Colonic mucosa (tissue), 4 donors: ENCODE results near the gene AUTS2. TPM values are rescaled to one million over a fixed set of nuclear protein-coding genes. Genes with fewer than 3 reads are reported as not detected.

Experiments
- DNase-seq: peaks from one replicate; pipeline ENCODE4 v3.0.0-alpha.2; 2020
- H3K27ac ChIP-seq: fragments of 200-600 bp; one replicate; pipeline ENCODE4 v1.8.0; 2021
- H3K27me3 ChIP-seq: fragments of 200-600 bp; one replicate; pipeline ENCODE4 v1.8.0; 2021
- H3K36me3 ChIP-seq: fragments of 200-600 bp; one replicate; pipeline ENCODE4 v1.8.0; 2021
- H3K4me1 ChIP-seq: fragments of 200-600 bp; one replicate; pipeline ENCODE4 v1.8.0; 2021; ENCODE audit warnings: mild to moderate bottlenecking
- H3K4me3 ChIP-seq: fragments of 200-600 bp; one replicate; pipeline ENCODE4 v1.8.0; 2021
- H3K9ac ChIP-seq, 2 donors: one replicate each; pipeline ENCODE4 v1.7.0; 2013; ENCODE audit warnings: control low read depth in 2 of 2, low read depth in 2 of 2, low read length in 2 of 2
- H3K9me3 ChIP-seq: fragments of 200-600 bp; one replicate; pipeline ENCODE4 v1.8.0; 2021
- intact Hi-C: fragments of 100-400 bp; cut with DNase I; formaldehyde crosslinking; loops from one replicate; pipeline ENCODE4 v1.14.1; 2022
- total RNA-seq, 2 donors: library from RNA; stranded (reverse); fragmentation: NEBNext Ultra II Directional in 1 of 2; extraction: Animal tissue kit (Norgen Biotek cat#: 25700) in 1 of 2; gene quantifications; one replicate each; pipeline ENCODE4 v1.2.1, GENCODE V29; 2021
- TF ChIP-seq, protein P1 (sequence below): fragments of 200-600 bp; IDR thresholded peaks from one replicate; pipeline ENCODE4 v1.8.0; 2022; ENCODE audit warnings: antibody characterized with exemption, mild to moderate bottlenecking
- donor health status: healthy.
- donor health status: DM: no; HTN: no; CAD: no.
- donor health status: DM: no; HTN: no; CAD: no.

The AUTS2 gene
- total RNA-seq, 2 donors from 2014 or later = 39.8 to 42.3 TPM

DNA sequence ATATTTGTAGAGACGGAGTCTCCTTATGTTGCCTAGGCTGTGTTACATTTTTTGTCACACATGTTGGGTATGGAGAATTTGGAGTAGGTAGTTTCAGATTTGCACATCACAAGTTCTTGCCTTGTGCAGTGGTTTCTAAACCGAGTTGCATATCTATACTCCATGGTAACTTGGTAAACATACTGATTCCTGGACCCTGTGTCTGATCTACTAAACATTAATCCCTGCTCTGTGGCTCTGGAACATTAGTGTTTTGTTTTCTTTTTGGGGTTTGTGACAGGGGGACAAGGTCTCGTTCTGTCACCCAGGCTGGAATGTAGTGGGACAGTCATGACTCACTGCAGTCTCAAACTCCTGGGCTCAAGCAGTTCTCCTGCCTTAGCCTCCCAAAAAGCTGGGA is 24.7 kb downstream of the AUTS2 start:
- no peaks in the 10 kb centered on the region for H3K36me3 ChIP-seq
- H3K4me1 ChIP-seq = no peaks in the 10 kb centered on the region
- TF ChIP-seq, protein P1, sequence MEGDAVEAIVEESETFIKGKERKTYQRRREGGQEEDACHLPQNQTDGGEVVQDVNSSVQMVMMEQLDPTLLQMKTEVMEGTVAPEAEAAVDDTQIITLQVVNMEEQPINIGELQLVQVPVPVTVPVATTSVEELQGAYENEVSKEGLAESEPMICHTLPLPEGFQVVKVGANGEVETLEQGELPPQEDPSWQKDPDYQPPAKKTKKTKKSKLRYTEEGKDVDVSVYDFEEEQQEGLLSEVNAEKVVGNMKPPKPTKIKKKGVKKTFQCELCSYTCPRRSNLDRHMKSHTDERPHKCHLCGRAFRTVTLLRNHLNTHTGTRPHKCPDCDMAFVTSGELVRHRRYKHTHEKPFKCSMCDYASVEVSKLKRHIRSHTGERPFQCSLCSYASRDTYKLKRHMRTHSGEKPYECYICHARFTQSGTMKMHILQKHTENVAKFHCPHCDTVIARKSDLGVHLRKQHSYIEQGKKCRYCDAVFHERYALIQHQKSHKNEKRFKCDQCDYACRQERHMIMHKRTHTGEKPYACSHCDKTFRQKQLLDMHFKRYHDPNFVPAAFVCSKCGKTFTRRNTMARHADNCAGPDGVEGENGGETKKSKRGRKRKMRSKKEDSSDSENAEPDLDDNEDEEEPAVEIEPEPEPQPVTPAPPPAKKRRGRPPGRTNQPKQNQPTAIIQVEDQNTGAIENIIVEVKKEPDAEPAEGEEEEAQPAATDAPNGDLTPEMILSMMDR = no peak
- H3K9me3 ChIP-seq = no peaks in the 10 kb centered on the region
- H3K27me3 ChIP-seq = no peaks in the 10 kb centered on the region
- H3K9ac ChIP-seq = no peak overlapping the region
- no peak overlapping the region for H3K4me3 ChIP-seq
- no peak overlapping the region for H3K27ac ChIP-seq
- no peak for DNase-seq
- intact Hi-C loops = no loop called here

DNA sequence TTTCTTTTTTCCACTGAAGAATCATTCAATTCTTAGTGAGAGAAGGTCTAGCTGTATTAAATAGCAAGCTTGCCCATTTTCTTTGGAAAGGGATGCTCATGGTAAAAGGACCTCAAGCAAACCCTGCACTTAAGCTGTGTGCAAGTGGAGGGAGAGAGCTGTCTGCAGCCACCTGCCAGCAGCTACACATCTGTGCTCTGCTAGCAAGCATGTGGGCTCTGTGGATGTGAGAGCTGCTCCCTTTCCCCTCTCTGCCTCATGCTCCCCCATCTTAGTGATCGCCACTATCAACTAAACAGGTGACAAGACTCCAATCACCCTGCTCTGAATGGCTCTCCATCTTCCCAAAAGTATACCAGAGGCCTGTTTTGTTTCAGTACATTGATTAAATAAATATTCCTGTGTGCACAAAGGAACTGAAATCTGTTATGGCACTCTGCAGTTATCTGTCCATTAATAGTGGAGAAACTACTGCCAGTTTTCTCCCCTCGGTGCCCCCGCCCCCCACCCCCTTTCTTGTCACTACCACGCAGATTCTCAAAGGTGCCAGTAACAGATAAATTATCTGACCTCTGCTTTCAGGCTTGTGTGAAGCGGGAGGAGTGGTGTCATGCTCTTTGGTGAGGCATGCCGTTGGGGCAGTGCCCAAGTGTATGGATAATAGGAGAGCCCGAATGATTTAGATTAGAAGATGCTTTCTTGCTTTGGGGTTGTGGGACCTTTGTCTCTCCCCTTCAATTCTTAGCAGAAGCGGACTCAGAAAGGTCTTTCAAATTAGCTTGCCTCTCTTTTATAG is 26.4 kb downstream of the AUTS2 start:
- intact Hi-C loops = no loop called here
- TF ChIP-seq, protein P1 = no peak
- DNase-seq = no peak
- H3K9me3 ChIP-seq = no peaks in the 10 kb centered on the region
- H3K36me3 ChIP-seq = no peaks in the 10 kb centered on the region
- H3K27me3 ChIP-seq = no peaks in the 10 kb centered on the region
- no peak overlapping the region for H3K9ac ChIP-seq
- no peaks in the 10 kb centered on the region for H3K4me1 ChIP-seq
- H3K27ac ChIP-seq = no peak overlapping the region
- H3K4me3 ChIP-seq = no peak overlapping the region

DNA sequence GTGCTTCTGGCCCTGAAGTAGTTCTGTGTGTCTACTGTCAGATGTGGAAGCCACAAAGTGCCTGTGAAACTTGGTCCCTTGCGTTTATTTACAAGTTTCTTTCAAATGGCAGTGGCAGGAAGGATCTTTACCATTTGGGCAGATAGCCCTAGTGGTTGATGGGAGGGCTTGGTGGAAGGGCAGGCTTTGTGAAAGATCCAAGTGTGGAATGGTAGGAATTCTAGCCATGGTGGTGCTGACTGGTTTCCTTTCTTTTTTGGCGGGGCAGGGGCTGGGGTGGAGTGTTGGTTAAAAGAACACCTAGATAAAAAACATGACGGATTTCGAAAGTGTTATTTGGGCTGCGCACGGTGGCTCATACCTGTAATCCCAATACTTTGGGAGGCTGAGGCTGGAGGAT is 27.0 kb downstream of the AUTS2 start:
- Histone ChIP-seq H3K27ac (no peak overlapping the region), H3K27me3 (no peaks in the 10 kb centered on the region), H3K9ac (no peak overlapping the region), H3K9me3 (no peaks in the 10 kb centered on the region), H3K4me3 (no peak overlapping the region), H3K36me3 (no peaks in the 10 kb centered on the region), H3K4me1 (no peaks in the 10 kb centered on the region)
- intact Hi-C loops = no loop called here
- TF ChIP-seq, protein P1 = no peak
- no peak for DNase-seq

DNA sequence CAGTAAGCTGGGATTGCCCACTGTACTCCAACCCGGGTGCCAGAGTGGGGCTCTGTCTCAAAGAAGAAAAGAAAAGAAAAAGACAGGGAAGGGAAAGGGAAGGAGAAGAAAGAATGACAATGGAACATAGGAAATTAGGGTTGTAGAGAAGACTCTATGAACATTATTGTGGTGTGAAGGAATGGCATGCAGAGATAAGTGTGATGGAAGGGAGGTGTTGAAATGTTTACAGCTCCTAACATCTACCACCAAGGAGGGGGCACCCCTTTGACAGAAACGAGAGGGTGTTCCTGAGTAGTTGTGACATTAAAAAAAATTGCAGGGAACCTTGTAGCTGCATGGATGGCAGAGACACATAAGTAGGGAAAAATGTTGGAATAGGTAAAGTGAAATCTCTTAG is 27.5 kb downstream of the AUTS2 start:
- Histone ChIP-seq H3K4me3 (no peak overlapping the region), H3K27ac (no peak overlapping the region), H3K9me3 (no peaks in the 10 kb centered on the region), H3K36me3 (no peaks in the 10 kb centered on the region), H3K9ac (no peak overlapping the region), H3K4me1 (no peaks in the 10 kb centered on the region), H3K27me3 (no peaks in the 10 kb centered on the region)
- no peak for DNase-seq
- intact Hi-C loops = no loop called here
- TF ChIP-seq, protein P1 = no peak

DNA sequence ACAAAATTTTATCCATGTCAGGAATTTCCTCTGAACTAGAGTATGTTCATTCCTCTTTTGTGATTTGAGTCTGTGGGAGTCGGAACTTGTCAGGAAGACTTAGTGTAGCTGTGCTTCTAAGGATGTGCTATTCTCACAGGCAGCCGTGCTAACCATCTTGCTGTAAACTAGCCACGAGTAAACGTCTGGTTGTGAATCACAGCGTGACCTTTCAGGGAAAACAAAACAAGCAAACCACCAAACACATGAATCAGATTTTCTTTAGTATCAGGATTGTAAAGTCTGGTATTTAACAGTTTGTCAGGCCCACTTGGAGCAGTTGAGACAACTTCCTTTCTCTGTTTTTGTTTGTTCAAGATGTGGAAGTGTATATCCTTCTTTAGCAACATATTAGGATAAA is 32.0 kb downstream of the AUTS2 start:
- Histone ChIP-seq H3K4me3 (no peak overlapping the region), H3K27me3 (no peaks in the 10 kb centered on the region), H3K27ac (no peak overlapping the region), H3K4me1 (no peaks in the 10 kb centered on the region), H3K36me3 (no peaks in the 10 kb centered on the region), H3K9me3 (no peaks in the 10 kb centered on the region), H3K9ac (no peak overlapping the region)
- intact Hi-C loops = no loop called here
- TF ChIP-seq, protein P1 = no peak
- no peak for DNase-seq
